SKM-1 treated with dmso at 0.1 percent for 144 hours (cell line): ENCODE results near the gene CDH22.

ENCODE experiments used
- DNase-seq: peaks from one replicate; lab custom pipeline; 2025; ENCODE audit not compliant: unreplicated experiment; lab: John Stamatoyannopoulos, UW

The CDH22 gene

GRCh38 chr20:46152824-46153586 is 155.3 kb downstream of the CDH22 start:
- DNase-seq = no peak

DNA sequence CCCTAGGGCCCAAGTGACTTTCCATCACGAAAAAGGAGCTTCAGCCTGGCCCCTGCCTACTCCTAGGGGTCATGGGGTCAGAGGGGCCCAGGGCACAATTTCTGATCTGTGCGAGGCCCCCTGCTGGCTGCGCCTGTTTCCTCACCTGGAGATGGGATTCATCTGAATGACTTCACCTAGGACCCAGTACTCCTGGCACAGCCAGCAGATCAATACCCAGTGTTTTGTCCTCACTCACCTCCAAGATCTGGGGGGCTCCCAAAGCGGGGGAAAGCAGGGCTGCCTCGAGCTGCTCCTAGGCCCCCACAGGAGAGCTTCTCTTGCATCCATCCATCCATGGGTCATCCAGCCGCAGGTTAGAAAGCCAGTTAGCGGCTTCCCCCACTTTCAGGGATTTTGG is 156.4 kb downstream of the CDH22 start:
- DNase-seq = no peak

- DNase-seq = no peak
These were observed 157.4 kb downstream of the CDH22 start for GRCh38 chr20:46150943-46151342.

DNA sequence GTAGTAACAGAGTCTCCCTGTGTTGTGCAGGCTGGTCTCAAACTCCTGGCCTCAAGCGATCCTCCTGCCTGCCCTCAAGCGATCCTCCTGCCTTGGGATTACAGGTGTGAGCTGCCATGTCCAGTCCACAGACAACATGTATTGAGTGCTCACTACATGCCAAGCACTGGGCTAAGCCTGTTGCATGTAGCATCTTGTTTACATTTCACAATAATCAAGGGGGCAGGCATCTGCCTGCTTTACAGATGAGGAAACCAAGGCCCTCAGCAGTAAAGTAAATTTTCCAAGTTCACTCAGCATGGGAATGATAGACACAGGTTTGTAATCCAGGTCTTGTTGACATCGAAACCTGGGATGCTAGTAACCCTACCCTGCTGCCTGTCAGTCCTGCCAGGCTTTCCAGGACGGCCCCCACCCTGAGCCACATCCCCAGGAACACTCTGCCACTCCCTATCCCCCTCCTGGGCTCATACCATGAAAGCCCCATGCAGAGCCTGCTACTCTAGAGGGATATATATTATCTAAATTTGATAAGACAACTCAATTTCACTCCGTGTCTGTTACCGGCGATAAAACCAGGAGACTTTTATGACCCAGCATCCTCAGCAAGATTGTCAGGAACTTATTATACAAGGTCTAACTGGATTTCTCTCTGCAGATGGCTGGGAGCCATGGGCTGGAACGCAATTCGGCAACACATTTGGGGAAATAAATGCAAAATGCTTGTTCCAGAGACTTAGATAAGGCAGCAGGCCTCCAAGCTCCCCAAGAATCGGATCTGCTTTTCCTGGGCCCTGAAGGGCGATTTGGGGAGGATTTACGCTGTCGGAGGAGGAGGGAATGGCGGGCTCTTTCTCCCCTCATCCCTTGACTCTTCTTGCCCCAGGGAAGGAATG is 159.7 kb downstream of the CDH22 start:
- DNase-seq = no peak

GRCh38 chr20:46145713-46146112 is 162.6 kb downstream of the CDH22 start:
- no peak for DNase-seq

DNA sequence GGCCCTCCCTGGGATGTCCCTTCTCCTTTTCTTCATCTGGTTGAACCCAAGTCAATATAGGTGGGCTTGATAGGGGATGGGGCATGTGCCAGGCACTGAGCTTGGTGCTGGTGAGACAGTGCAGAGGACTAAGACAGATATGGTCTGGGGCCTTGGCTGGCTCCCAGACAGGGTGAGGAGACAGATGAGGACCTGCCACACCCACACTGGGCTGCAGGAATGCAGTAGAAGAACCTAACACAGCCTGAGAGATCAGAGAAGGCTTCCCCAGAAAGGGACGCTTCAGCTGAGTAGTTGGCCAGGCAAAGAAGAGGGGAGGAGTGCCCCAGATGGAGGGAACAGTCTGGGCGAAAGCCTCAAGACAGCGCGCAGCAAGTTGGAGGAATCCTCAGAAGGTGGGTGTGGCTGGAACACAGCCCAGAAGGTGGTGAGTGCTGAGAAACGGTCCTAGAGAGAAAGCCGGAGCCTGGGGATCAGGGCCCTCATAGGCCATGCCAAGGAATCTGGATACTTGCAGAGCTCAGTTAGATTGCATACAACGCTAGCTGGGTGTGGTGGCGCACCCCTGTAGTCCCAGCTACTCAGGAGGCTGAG is 163.8 kb downstream of the CDH22 start:
- DNase-seq = no peak

DNA sequence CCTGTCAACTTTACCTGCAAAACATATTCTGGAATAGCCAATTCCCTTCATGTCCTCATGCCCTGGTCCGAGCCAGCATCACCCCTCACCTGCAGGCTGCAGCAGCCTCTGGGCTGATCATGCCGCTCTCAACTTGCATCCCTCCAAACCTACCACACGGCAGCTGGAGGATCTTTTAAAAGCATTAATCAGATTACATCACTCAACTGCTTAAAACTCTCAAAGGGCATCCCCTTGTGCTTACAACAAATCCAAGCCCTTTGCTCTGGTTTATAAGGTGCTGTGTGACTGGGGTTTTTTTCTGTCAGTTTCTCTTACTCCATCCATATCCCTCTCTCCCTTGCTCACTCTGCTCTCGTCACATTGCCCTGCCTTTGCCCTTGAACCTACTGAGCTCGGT is 166.2 kb downstream of the CDH22 start:
- no peak for DNase-seq

DNA sequence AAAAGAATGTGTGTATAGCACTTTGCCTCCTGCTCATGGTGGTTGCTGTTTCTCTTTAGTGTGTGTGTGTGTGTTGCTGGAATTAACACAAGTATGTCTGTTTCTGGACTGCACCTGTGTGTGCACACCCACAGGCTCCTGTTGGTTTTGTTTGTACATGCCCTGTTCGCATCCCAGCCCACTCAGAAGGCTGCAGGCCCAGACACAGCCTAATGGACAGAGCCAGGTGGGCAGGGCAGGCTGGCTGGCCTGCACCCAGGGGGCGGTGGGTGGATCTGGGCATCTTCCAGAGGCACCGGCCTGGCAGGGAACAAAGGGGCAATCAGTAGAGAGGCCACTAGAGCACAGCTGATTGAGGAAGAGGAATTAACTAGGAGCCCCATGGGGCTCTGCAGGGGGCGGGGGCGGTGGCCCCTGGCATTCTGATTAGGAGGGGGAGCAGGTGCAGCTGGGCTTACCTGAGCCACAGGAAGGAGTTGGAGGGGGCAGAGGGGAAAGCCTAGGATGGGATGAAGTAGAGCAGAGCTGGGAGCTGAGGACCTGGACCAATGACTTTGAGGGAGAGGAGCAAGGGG is 168.3 kb downstream of the CDH22 start:
- no peak for DNase-seq

- DNase-seq = no peak
These were observed 168.9 kb downstream of the CDH22 start for GRCh38 chr20:46139266-46139889.

DNA sequence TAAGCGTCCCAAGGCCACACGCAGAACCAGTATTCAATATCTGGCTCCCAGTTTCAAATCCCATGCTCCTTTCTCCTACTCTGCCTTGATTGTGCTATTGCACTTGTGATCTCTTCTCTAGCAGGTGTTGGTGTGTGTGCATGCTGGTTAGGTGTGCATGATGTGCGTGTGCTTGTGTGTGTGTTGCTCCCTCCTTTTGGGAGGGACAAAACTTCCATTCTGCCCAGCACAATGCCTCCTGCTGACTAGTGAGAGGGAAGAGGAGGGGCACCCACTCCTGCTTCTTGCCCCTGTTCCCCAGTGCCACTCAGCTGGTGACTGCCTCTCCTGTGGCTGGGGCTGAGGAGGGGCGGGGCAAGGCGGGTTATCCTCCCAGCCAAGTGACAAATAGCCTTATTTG is 170.5 kb downstream of the CDH22 start:
- no peak for DNase-seq

- DNase-seq = no peak
These were observed 172.3 kb downstream of the CDH22 start for GRCh38 chr20:46135856-46136633.

- DNase-seq = no peak
These were observed 173.6 kb downstream of the CDH22 start for GRCh38 chr20:46134716-46135115.

- DNase-seq = no peak
These were observed 174.2 kb downstream of the CDH22 start for GRCh38 chr20:46133886-46134654.

DNA sequence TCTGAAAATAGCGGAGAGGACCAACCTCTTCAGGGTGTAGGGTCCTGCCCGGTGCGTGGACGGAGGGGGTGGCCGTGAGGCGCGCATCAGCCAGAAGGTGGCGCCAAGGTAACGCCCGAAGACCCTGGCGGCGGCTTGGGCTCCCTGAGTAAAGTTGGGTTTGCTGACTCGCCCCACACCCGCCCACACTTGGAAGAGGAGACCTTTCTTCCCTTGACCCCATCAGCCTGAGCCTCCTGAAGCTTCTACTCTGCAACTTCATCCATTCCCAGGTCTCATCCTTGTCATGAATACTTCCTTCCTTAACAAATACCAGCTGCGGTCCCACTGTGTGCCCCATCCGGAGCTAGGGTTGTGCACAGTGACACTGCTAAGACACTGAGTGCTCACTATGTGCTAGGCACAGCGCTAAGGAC is 175.6 kb downstream of the CDH22 start:
- DNase-seq = peak; percentile 67

DNA sequence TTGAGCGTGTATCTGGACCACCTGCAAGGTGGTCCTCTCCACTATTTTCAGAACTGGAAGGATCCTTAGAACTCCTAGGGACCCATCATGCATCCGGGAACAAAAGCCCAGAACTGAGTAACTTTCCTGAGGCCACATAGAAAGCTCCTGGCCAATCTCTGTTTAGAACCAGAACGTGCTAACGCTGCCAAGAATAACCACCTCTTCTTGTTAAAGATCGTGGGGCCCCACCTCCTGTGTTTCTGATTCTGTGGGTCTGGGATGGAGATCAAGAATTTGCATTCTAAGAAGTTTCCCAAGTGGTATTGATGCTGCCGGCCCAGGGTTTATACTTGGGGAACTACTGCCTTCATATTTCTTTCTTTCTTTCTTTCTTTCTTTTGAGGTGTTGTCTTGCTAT is 176.9 kb downstream of the CDH22 start:
- no peak for DNase-seq

- DNase-seq = no peak
These were observed 177.8 kb downstream of the CDH22 start for GRCh38 chr20:46130534-46130933.

- no peak for DNase-seq
These were observed 178.3 kb downstream of the CDH22 start for GRCh38 chr20:46129955-46130481.

- DNase-seq = no peak
These were observed 179.8 kb downstream of the CDH22 start for GRCh38 chr20:46128310-46129151.
